Tibial nerve (tissue), 4 donors: ENCODE measurements around the gene P2RX6. TPM values are rescaled to one million over a fixed set of nuclear protein-coding genes. Genes with fewer than 3 reads are reported as not detected.
"Not testable (repeated sequence)": the region's sequence is repeated elsewhere in the genome, so short reads cannot be mapped to it uniquely, and the experiment has no call there.

ENCODE experiments used
- DNase-seq, 2 donors: peaks; one replicate each; pipeline ENCODE4 v3.0.0-alpha.2; 2019; ENCODE audit warnings: low spot score in 2 of 2
- H3K27ac ChIP-seq, 4 donors: fragments of 200-600 bp; sonication (generic) in 3 of 4; one replicate each; pipeline ENCODE4 v1.5.1; 2017 to 2019; ENCODE audit warnings: mild to moderate bottlenecking in 1 of 4
- H3K27me3 ChIP-seq, 2 donors: fragments of 200-600 bp; sonication (generic) in 1 of 2; one replicate each; pipeline versions ENCODE4 v1.5.1 to v1.6.0; 2017 to 2019
- H3K36me3 ChIP-seq, 3 donors: fragments of 200-600 bp; sonication (generic); one replicate each; pipeline ENCODE4 v1.5.1; 2018 to 2019
- H3K4me1 ChIP-seq, 4 donors: fragments of 200-600 bp; sonication (generic) in 3 of 4; one replicate each; pipeline ENCODE4 v1.5.1; 2017 to 2019
- H3K4me3 ChIP-seq, 4 donors: fragments of 200-600 bp; sonication (generic) in 3 of 4; one replicate each; pipeline ENCODE4 v1.5.1; 2017 to 2019; ENCODE audit warnings: mild to moderate bottlenecking in 1 of 4, moderate library complexity in 1 of 4
- H3K9me3 ChIP-seq, 4 donors: fragments of 200-600 bp; sonication (generic) in 3 of 4; one replicate each; pipeline ENCODE4 v1.5.1; 2017 to 2019
- CTCF ChIP-seq, 5 experiments: fragments of 200-600 bp in 3 of 5; fragments of 450-650 bp in 2 of 5; sonication (generic) in 3 of 5; IDR thresholded peaks; one replicate each; pipeline ENCODE4 v1.5.1; 2016 to 2019; ENCODE audit warnings: antibody characterized with exemption in 5 of 5, mild to moderate bottlenecking in 3 of 5, moderate library complexity in 2 of 5
- EP300 ChIP-seq, 2 donors: sonication (generic); formaldehyde crosslinking; IDR thresholded peaks; one replicate each; pipeline ENCODE4 v1.6.1; 2017; ENCODE audit warnings: antibody characterized with exemption in 2 of 2, mild to moderate bottlenecking in 1 of 2
- POLR2A ChIP-seq, 2 donors: fragments of 450-650 bp; IDR thresholded peaks; one replicate each; pipeline ENCODE4 v1.6.1; 2017; ENCODE audit warnings: antibody characterized with exemption in 2 of 2, mild to moderate bottlenecking in 2 of 2, moderate library complexity in 2 of 2
- WGBS, 2 donors: methylation state at CpG; one replicate each; pipeline ENCODE4 v1.1.5; 2018; 5-methylcytosine and 5-hydroxymethylcytosine counted together
- total RNA-seq, 4 donors: library from RNA; depleted of rRNA; stranded (reverse); fragments of >200 nt; gene quantifications; one replicate each; pipeline ENCODE4 v1.1.0, GENCODE V29; 2016

P2RX6 gene
- total RNA-seq, 4 donors from 2014 or later = 0.63 to 3.3 (median 0.78) TPM

- WGBS, 2 donors = 83 to 86% methylated on average over 10 to 12 of the region's 12 CpGs
These were observed 18.1 kb downstream of the P2RX6 start for GRCh38 chr22:21032868-21033688.

GRCh38 chr22:21033895-21034294 is 18.9 kb downstream of the P2RX6 start:
- peaks cover 0 to 31% (median 9%) of the 10 kb centered on the region in 4 donors for H3K4me1 ChIP-seq
- WGBS, 2 donors = 87 to 89% methylated on average over 3 of the region's 3 CpGs
- H3K27me3 ChIP-seq = peaks cover 0 to 40% of the 10 kb centered on the region in 2 donors
- TF ChIP-seq CTCF (IDR thresholded peaks at IDR 0.05) (no peak), POLR2A (IDR thresholded peaks at IDR 0.05) (no peak), EP300 (IDR thresholded peaks at IDR 0.05) (no peak)
- H3K4me3 ChIP-seq = no peak overlapping the region
- no peak overlapping the region for H3K27ac ChIP-seq
- H3K9me3 ChIP-seq = no peaks in the 10 kb centered on the region
- no peak for DNase-seq
- no peaks in the 10 kb centered on the region for H3K36me3 ChIP-seq

More at GRCh38 chr22:21032868-21033688, 18.1 kb downstream of the P2RX6 start:
- Histone ChIP-seq H3K27me3 (peaks cover 0 to 40% of the 10 kb centered on the region in 2 donors), H3K4me1 (peaks cover 0 to 27% (median 9%) of the 10 kb centered on the region in 4 donors), H3K4me3 (peak overlapping the region in 1 of 4 donors; percentile 47), H3K9me3 (no peaks in the 10 kb centered on the region), H3K36me3 (no peaks in the 10 kb centered on the region), H3K27ac (no peak overlapping the region)
- TF ChIP-seq CTCF (IDR thresholded peaks at IDR 0.05) = no peak
- TF ChIP-seq POLR2A (IDR thresholded peaks at IDR 0.05) = no peak
- no peak for TF ChIP-seq EP300 (IDR thresholded peaks at IDR 0.05)
- DNase-seq = no peak

- Histone ChIP-seq H3K4me3 (no peak overlapping the region), H3K4me1 (peaks cover 0 to 31% (median 9%) of the 10 kb centered on the region in 4 donors), H3K36me3 (no peaks in the 10 kb centered on the region), H3K9me3 (no peaks in the 10 kb centered on the region), H3K27me3 (peaks cover 0 to 30% of the 10 kb centered on the region in 2 donors), H3K27ac (no peak overlapping the region)
- no peak for DNase-seq
- TF ChIP-seq POLR2A (IDR thresholded peaks at IDR 0.05) (no peak), CTCF (IDR thresholded peaks at IDR 0.05) (no peak), EP300 (IDR thresholded peaks at IDR 0.05) (no peak)
- 84 to 88% methylated on average over 3 of the region's 3 CpGs for WGBS, 2 donors
These were observed 20.0 kb downstream of the P2RX6 start for GRCh38 chr22:21034989-21035388.

GRCh38 chr22:21038405-21038804 is 23.4 kb downstream of the P2RX6 start:
- H3K9me3 ChIP-seq = no peaks in the 10 kb centered on the region
- no peaks in the 10 kb centered on the region for H3K27me3 ChIP-seq
- H3K4me3 ChIP-seq = no peak overlapping the region
- H3K36me3 ChIP-seq = no peaks in the 10 kb centered on the region
- peaks cover 0 to 13% (median 0%) of the 10 kb centered on the region in 4 donors for H3K4me1 ChIP-seq
- TF ChIP-seq POLR2A (IDR thresholded peaks at IDR 0.05) = no peak
- no peak for TF ChIP-seq CTCF (IDR thresholded peaks at IDR 0.05)
- no peak for TF ChIP-seq EP300 (IDR thresholded peaks at IDR 0.05)
- DNase-seq = no peak
- peak overlapping the region in 2 of 4 donors; percentile 3 to 22 for H3K27ac ChIP-seq
- WGBS, 2 donors = 25 to 29% methylated on average over 2 of the region's 2 CpGs

- not testable (repeated sequence) for H3K27me3 ChIP-seq, DNase-seq, H3K9me3 ChIP-seq, H3K4me3 ChIP-seq, H3K27ac ChIP-seq, H3K36me3 ChIP-seq
- 74 to 88% methylated on average over 5 of the region's 5 CpGs for WGBS, 2 donors
- peaks cover 0 to 13% (median 0%) of the 10 kb centered on the region in 4 donors for H3K4me1 ChIP-seq
These were observed 24.2 kb downstream of the P2RX6 start for GRCh38 chr22:21039158-21039557.
